ENCODE results near the gene TBC1D22B. TPM values are rescaled to one million over a fixed set of nuclear protein-coding genes. Genes with fewer than 3 reads are reported as not detected.

Gene TBC1D22B
- total and polyA plus RNA-seq, 9 of the 15 experiments (the other 6 are each of a cell fraction or from before 2014, with no cell fraction given), result 4.8 to 24.2 (median 13.5) TPM

- peak; percentile 29 for TF ChIP-seq PRDM10 (IDR thresholded peaks at IDR 0.05; ENCODE audit: partially characterized antibody)
- no peak for TF ChIP-seq ZNF592 (IDR thresholded peaks at IDR 0.05)
- no peak for TF ChIP-seq MEF2A (IDR thresholded peaks at IDR 0.05; ENCODE audit: control insufficient read depth, low read depth, low read length)
- peak; percentile 60 for TF ChIP-seq HNRNPLL (IDR thresholded peaks at IDR 0.05; ENCODE audit: low read depth, low read length, poor library complexity, severe bottlenecking)
- TF ChIP-seq TAL1 (IDR thresholded peaks at IDR 0.05), result no peak
- TF ChIP-seq PHF8 (IDR thresholded peaks at IDR 0.05; ENCODE audit: borderline replicate concordance, low read length), result peak; percentile 45; the same call in 1 of the 2 replicates
- no peak for TF ChIP-seq DDX20 (tag; IDR thresholded peaks at IDR 0.05; ENCODE audit: low read depth)
- TF ChIP-seq SRF (CRISPR knock-in tag; IDR thresholded peaks at IDR 0.05), result peak in 1 of 2 experiments; percentile 83; a peak in 1 of 4 replicates
- TF ChIP-seq, protein P1, sequence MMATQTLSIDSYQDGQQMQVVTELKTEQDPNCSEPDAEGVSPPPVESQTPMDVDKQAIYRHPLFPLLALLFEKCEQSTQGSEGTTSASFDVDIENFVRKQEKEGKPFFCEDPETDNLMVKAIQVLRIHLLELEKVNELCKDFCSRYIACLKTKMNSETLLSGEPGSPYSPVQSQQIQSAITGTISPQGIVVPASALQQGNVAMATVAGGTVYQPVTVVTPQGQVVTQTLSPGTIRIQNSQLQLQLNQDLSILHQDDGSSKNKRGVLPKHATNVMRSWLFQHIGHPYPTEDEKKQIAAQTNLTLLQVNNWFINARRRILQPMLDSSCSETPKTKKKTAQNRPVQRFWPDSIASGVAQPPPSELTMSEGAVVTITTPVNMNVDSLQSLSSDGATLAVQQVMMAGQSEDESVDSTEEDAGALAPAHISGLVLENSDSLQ (IDR thresholded peaks at IDR 0.05), result peak; percentile 97
- no peak for TF ChIP-seq KAT7 (CRISPR knock-in tag; IDR thresholded peaks at IDR 0.05; ENCODE audit: borderline replicate concordance)
- TF ChIP-seq KLF1 (tag; IDR thresholded peaks at IDR 0.05), result no peak
- TF ChIP-seq, protein P2, sequence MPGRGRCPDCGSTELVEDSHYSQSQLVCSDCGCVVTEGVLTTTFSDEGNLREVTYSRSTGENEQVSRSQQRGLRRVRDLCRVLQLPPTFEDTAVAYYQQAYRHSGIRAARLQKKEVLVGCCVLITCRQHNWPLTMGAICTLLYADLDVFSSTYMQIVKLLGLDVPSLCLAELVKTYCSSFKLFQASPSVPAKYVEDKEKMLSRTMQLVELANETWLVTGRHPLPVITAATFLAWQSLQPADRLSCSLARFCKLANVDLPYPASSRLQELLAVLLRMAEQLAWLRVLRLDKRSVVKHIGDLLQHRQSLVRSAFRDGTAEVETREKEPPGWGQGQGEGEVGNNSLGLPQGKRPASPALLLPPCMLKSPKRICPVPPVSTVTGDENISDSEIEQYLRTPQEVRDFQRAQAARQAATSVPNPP (IDR thresholded peaks at IDR 0.05; ENCODE audit: borderline replicate concordance, insufficient read depth, insufficient read length), result no peak
- TF ChIP-seq ZEB2 (IDR thresholded peaks at IDR 0.05), result no peak
- no peak for TF ChIP-seq SMAD1 (IDR thresholded peaks at IDR 0.05; ENCODE audit: low read depth, low read length, partially characterized antibody)
- TF ChIP-seq ZNF354B (CRISPR knock-in tag; IDR thresholded peaks at IDR 0.05), result no peak
- TF ChIP-seq NELFE (IDR thresholded peaks at IDR 0.05; ENCODE audit: insufficient read depth, insufficient read length), result no peak
Measured at GRCh38 chr6:37222125-37222967, 35.2 kb upstream of the TBC1D22B start (continued).
